ENCODE results near the gene LDLRAP1.

The LDLRAP1 gene

DNA sequence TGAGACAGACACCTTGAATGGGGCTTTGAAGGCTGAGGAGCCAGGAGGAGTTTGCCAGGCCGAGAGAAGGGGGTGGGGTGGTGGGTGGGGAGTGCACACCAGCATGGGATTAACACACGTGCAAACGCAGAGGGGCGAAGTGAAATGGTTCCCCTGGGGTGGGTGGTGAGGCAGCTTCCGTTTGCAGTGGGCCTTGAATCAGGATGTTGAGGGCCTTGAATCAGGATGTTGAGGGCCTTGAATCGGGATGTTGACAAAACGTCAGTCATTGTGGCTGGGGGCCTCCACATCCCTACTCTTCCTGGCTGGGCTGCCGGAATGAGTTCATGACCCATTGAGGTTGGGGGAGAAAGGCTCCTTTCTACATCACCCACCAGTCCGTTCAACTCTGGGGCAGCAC, 16.6 kb downstream of the LDLRAP1 start:
- Mint-ChIP-seq H3K27me3 (no peaks in the 10 kb centered on the region), H3K27ac (no peak overlapping the region)
- no peak for DNase-seq

DNA sequence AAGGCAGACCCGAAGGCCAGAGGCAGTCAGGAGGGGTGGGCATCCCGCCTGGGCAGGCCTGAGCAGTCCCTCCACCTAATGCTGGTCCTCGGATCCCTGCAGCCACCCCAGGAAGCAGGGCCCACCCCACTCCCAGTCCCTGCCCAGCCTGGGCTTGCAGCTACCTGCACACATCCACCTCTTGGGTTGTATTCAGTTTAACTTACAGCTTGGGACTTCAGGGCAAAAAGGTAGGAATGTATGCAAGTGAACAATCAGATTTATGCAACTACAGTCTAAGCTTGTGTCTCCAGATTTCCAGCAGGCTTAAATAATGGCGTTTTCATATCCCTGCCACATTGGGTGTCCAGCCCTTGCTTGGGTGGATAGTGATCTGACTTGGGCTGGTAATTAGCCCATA, 17.4 kb downstream of the LDLRAP1 start:
- no peak for ATAC-seq
- H3K27ac Mint-ChIP-seq, result peak overlapping the region; percentile 26
- no peak overlapping the region for H3K4me3 Mint-ChIP-seq

More for the DNA sequence above, 16.6 kb downstream of the LDLRAP1 start:
- no peak overlapping the region for H3K4me3 Mint-ChIP-seq
- peaks cover 88% of the 10 kb centered on the region for H3K4me1 Mint-ChIP-seq
- H3K36me3 Mint-ChIP-seq (ENCODE audit: low read depth), result no peaks in the 10 kb centered on the region
- H3K9me3 Mint-ChIP-seq, result no peaks in the 10 kb centered on the region
- ATAC-seq, result no peak

DNA sequence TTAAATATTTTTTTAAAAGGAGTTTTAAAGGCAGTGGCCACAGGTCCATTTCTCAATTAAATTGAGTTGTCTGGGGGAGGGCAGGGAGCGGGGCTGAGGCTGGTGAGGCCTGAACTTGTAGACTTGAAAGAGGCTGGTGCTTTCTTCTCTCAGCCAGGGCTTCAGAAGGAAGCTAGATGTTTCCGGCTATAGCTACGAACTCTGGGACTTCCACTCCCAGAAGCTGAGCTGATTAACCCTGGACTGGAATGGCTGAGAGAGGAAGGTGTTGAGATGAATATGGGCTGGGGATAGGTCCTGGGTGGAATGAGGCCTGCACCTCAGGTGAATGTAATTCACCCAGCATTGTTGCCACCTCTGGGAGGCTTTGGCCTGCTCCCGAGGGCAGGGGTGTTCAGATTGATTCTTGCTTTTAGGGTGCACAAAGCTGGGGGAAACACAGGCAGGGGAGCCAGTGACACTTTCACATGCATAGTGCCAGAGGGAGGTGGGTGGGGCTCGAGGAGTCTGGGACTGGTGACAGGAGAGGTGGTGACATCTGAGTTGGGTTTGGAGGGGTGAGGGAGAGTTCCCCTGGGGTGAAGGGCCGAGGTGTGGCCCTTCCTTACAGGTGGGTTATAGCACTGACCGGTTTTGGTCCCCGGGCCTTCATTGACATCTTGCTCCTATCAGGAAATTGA, 18.2 kb downstream of the LDLRAP1 start:
- H3K27ac Mint-ChIP-seq, result peak overlapping the region; percentile 75

More for the DNA sequence above, 17.4 kb downstream of the LDLRAP1 start:
- no peak for DNase-seq
- Mint-ChIP-seq H3K27me3 (no peaks in the 10 kb centered on the region), H3K36me3 (ENCODE audit: low read depth) (no peaks in the 10 kb centered on the region), H3K9me3 (no peaks in the 10 kb centered on the region), H3K4me1 (peaks cover 92% of the 10 kb centered on the region)

DNA sequence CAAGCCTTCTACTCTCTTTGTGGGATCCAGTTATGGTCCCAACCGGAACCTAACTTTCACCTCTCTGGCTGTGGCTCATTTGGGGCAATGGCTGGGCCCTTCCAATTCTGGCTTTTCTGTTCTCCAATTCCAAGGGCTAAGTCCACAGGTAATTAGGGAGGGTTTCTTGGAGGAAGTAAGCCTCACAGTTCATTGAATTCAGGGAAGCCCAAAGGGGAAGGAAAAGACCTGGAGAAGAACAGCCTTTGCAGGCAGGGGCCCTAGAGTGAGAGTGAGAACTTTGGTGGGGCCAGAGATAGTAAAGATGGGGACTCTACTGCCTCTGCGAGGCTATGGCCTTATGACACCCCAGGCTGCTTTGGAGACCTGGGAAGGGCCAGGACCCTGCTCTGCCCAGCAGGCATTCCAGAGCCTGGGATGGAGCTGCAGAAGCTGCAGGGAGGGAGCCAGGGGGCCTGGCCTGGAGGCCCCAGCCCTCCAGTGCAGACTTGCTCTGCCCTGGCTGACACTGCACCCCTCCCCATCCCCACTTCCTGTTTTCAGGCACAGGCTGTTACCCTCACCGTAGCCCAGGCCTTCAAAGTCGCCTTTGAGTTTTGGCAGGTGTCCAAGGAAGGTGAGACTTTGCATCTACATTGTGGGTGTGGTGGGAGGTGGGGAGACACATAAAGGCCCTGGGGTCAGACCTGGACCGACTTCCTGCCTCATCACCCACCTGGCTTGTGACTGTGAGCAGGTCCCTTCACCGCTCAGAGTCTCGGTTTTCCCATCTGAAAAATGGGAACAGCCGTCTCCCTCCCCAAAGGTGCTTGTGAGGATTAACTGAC, 18.9 kb downstream of the LDLRAP1 start:
- Mint-ChIP-seq H3K4me1 (peaks cover 95% of the 10 kb centered on the region), H3K9me3 (no peaks in the 10 kb centered on the region), H3K27ac (peak overlapping the region; percentile 75), H3K36me3 (ENCODE audit: low read depth) (no peaks in the 10 kb centered on the region), H3K4me3 (peak overlapping the region; percentile 71), H3K27me3 (no peaks in the 10 kb centered on the region)
- DNase-seq (peak; percentile 64), ATAC-seq (peak; percentile 56)

More for the DNA sequence above, 18.2 kb downstream of the LDLRAP1 start:
- Mint-ChIP-seq H3K9me3 (no peaks in the 10 kb centered on the region), H3K4me3 (peak overlapping the region; percentile 38), H3K27me3 (no peaks in the 10 kb centered on the region), H3K4me1 (peaks cover 94% of the 10 kb centered on the region), H3K36me3 (ENCODE audit: low read depth) (no peaks in the 10 kb centered on the region)
- DNase-seq (no peak), ATAC-seq (no peak)

DNA sequence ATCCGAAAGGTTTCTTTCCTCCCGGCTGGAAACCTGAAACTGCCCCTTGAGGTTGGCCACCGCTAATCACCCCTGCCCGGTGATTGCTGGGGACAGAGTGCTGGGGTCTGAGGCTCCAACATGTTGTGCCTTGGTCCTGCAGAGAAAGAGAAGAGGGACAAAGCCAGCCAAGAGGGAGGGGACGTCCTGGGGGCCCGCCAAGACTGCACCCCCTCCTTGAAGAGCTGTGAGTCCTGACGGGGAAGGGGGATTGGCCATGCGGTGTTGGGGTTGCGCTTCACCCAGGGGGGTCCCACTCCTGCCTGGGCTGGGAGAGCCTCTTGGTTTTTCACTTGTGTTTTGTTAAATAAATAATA, 19.5 kb downstream of the LDLRAP1 start:
- ATAC-seq (no peak), DNase-seq (no peak)
- peak overlapping the region; percentile 75 for H3K27ac Mint-ChIP-seq
- H3K4me3 Mint-ChIP-seq, result peak overlapping the region; percentile 71
- H3K27me3 Mint-ChIP-seq, result no peaks in the 10 kb centered on the region
- no peaks in the 10 kb centered on the region for H3K9me3 Mint-ChIP-seq
- H3K36me3 Mint-ChIP-seq (ENCODE audit: low read depth), result no peaks in the 10 kb centered on the region
- peaks cover 94% of the 10 kb centered on the region for H3K4me1 Mint-ChIP-seq

DNA sequence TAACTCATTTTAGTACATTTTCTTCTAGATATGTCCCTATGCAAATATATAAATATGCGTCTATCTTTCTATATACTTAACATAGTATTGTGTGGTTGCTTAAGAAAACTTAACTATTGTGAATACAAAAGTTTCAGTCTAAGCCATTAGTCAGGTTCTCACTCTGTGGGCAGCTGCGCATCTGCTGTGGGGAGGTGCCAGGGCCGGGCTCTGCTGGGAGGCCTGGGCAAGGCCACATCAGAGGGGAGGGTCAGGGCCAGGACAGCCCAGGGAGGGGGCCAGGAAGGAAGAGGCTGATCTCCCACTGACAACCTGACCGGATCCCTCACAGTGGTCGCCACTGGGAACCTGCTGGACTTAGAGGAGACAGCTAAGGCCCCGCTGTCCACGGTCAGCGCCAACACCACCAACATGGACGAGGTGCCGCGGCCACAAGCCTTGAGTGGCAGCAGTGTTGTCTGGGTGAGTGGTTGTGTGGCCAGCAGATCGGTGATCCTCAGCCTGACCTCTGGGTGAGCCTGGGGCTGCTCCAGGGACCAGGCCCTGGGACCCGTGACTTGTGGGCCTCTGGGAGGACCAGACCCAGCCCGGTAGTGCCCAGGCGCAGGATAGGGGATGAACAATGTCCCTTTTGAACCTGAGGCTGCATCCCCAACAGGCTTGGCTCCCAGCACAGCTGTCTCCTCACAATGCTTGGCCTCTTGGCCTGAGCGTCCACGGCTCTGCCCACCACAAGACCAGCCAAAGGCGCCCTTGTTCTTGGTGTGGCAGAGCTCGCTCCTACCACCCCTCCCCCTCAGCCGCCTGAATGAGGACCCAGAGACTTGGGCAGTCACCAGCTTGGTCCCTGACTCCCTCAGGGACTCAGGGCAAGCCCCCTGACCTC, 20.2 kb downstream of the LDLRAP1 start:
- Mint-ChIP-seq H3K27ac (peak overlapping the region; percentile 75), H3K36me3 (ENCODE audit: low read depth) (no peaks in the 10 kb centered on the region), H3K4me1 (peaks cover 94% of the 10 kb centered on the region), H3K27me3 (no peaks in the 10 kb centered on the region), H3K9me3 (no peaks in the 10 kb centered on the region), H3K4me3 (peak overlapping the region; percentile 71)
- ATAC-seq (peak; percentile 41), DNase-seq (peak; percentile 50)

DNA sequence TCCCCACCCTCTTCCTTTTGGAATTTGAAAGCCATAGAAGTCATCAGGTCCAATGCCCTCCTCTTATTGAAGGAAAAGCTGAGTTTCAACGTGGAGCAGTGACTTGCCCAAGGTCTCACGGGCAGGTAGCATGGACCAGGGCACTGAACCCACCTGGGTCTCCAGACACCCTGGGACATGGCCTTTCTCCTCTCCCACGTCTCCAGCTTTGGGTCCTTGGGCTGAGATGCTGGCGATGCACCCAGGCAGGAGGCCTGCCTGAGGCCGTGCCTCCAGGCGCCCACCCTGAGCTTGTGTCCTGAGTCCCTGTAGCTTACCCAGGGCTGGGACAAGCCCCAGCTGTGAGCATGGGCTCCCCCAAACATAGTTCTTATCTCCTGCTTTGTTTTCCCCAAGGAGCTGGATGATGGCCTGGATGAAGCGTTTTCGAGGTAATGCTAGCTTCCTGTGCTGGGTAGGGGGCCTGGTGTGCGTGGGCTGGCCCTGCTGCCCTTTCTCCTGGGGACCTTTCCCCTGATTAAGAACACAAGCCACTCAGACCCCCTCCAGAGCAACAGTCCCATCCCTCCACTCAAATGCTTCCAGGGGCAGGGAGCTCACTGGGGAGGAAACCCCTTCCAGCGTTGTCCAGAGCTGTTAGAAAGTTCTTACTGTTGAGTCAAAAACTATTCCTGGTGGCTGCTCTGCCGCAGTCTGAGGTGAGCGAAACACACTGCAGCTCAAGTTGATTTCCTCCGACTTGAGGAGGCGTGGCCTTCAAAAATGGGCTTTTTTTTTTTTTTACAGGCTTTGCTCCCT, 21.6 kb downstream of the LDLRAP1 start:
- peak overlapping the region; percentile 59 for H3K27ac Mint-ChIP-seq
- H3K4me3 Mint-ChIP-seq, result peak overlapping the region; percentile 71
- H3K4me1 Mint-ChIP-seq, result peaks cover 94% of the 10 kb centered on the region
- no peaks in the 10 kb centered on the region for H3K36me3 Mint-ChIP-seq (ENCODE audit: low read depth)
- no peaks in the 10 kb centered on the region for H3K9me3 Mint-ChIP-seq
- no peaks in the 10 kb centered on the region for H3K27me3 Mint-ChIP-seq
- ATAC-seq (peak; percentile 26), DNase-seq (no peak)

DNA sequence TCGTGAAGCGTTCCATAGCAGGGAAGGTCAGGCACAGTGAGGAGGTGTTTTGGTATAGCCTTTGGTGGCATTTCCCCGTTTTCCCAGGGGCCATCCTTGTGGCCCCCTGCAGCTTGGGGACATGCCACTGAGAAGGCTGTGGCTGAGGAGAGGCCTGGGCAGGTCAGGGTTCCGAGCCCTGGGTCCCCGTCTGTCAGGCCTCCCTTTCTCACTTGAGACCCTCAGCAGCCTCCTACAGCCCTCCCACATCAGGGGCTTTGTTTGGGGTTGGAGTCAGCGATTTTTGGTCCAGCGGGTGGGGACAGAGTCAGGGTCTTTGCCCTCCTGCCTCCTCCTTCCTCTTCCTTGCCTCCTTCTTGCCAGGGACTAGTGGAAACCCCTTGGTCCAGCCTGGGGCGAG, 22.2 kb downstream of the LDLRAP1 start:
- H3K36me3 Mint-ChIP-seq (ENCODE audit: low read depth), result no peaks in the 10 kb centered on the region
- peaks cover 90% of the 10 kb centered on the region for H3K4me1 Mint-ChIP-seq
- H3K27ac Mint-ChIP-seq, result peak overlapping the region; percentile 59
- H3K4me3 Mint-ChIP-seq, result peak overlapping the region; percentile 71
- H3K27me3 Mint-ChIP-seq, result no peaks in the 10 kb centered on the region
- DNase-seq (no peak), ATAC-seq (no peak)
- no peaks in the 10 kb centered on the region for H3K9me3 Mint-ChIP-seq

DNA sequence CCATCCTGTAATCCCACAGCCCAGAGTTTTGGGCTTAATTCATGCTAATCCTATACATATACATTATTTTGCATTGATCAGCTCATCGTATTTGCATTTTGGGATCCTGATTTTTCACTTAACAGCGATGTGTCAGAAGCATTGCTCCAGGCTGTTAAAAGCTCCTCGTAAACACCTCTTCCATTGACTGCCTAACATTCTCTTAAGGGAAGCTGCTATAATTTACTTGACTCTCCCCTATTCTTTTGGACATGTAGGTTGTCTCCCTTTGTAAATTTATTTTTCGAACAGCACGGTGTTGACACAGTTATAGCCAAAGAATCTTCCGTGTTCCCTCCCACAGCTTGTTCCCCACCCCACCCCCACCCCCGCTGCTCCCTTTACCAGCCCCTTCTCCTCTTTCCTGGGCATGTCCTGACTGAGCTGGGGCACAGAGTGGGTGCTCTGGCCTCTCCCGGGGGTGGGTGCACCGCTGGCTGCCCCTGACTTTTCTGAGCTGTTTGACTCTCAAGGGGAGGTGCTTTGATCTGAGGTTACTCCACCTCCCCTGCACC, 22.8 kb downstream of the LDLRAP1 start:
- H3K4me1 Mint-ChIP-seq, result peaks cover 88% of the 10 kb centered on the region
- no peaks in the 10 kb centered on the region for H3K36me3 Mint-ChIP-seq (ENCODE audit: low read depth)
- ATAC-seq (no peak), DNase-seq (no peak)
- H3K4me3 Mint-ChIP-seq, result peak overlapping the region; percentile 42
- no peaks in the 10 kb centered on the region for H3K9me3 Mint-ChIP-seq
- peak overlapping the region; percentile 57 for H3K27ac Mint-ChIP-seq
- H3K27me3 Mint-ChIP-seq, result no peaks in the 10 kb centered on the region

DNA sequence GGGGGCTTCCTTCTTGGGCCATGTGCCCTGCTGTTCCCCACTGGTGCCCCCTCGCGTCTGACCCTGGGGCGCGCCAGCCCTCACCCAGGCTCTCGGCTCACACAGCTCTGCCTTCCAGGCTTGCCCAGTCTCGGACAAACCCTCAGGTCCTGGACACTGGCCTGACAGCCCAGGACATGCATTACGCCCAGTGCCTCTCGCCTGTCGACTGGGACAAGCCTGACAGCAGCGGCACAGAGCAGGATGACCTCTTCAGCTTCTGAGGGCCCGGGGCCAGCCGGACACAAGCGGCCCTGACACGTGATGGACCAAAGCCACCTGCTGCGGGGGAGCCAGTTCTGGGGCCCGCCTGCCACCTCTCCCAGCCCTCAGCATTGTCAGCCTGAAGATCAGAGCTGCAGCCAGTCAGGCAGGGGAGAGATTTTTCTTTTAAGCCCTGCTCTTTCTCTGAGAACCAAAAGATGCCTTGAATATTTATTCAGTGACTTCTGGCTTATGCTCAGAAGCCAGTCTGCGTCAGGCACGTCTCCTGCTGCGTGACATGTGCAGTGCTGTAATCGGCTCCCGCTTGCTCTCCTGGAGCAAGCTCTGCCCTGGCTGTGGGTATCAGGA, 23.4 kb downstream of the LDLRAP1 start:
- peak; percentile 26 for ATAC-seq
- H3K36me3 Mint-ChIP-seq (ENCODE audit: low read depth), result no peaks in the 10 kb centered on the region

DNA sequence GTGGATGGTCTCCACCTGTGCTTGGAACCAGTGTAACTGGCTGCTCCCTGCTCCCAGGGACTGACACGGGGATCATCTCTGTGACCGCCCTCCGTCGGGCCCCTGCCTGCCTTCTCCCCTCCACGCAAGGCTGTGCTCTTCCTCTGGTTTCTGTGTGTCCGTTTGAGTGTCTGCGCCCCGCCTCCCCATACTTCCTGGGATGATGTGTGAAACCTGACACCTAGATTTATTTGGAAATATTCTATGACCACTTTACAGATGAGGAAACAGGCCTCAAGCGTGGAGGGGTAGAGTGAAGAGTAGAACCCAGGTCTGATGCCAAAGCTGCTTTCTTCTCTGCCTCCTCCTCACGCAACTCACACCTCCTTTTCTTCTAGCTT, 24.3 kb downstream of the LDLRAP1 start:
- H3K4me1 Mint-ChIP-seq, result peaks cover 82% of the 10 kb centered on the region
- H3K27ac Mint-ChIP-seq, result no peak overlapping the region
- DNase-seq, result no peak
- H3K36me3 Mint-ChIP-seq (ENCODE audit: low read depth), result no peaks in the 10 kb centered on the region
- no peak overlapping the region for H3K4me3 Mint-ChIP-seq
- no peaks in the 10 kb centered on the region for H3K9me3 Mint-ChIP-seq
- H3K27me3 Mint-ChIP-seq, result no peaks in the 10 kb centered on the region
- no peak for ATAC-seq

More for the DNA sequence above, 23.4 kb downstream of the LDLRAP1 start:
- Mint-ChIP-seq H3K4me3 (peak overlapping the region; percentile 42), H3K27ac (peak overlapping the region; percentile 57), H3K27me3 (no peaks in the 10 kb centered on the region), H3K9me3 (no peaks in the 10 kb centered on the region), H3K4me1 (peaks cover 84% of the 10 kb centered on the region)
- peak; percentile 64 for DNase-seq

DNA sequence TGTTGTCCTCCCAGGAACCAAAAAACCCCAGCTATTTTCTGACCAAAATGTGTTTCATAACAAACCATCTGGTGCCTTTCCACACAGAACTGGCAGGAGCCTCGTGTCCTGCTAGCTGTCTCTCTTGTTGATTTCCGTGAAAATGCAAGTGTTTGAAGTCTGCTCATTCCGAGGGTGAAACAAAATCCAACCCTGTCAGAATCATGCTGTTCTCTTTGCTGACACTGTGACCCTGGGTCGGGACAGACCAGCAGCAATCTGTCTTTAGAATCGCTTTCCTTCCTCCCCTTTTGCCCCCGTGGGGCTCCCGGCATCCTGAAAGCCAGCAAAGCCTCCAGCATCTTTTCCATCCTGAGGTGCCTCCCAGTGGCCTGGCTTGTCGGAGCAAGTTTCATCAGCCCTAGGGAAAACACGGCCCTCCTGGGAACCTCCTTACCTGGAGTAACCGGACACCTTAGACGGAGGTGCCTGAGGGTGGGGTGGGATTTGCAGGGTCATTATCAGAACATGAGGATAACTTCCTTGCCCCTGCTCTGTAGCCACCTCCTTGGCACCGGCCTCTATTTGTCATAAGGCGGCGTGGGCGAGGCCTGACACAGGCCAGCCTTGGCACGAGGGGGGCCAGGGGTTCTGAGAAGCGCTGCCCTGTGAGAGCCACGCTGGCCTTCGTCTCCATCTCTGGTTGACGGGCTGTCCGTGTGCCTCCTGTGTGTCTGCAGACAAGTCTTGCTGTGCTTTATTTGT, 24.9 kb downstream of the LDLRAP1 start:
- no peak overlapping the region for H3K4me3 Mint-ChIP-seq
- no peaks in the 10 kb centered on the region for H3K27me3 Mint-ChIP-seq
- H3K4me1 Mint-ChIP-seq, result peaks cover 82% of the 10 kb centered on the region
- no peak for ATAC-seq
- H3K27ac Mint-ChIP-seq, result peak overlapping the region; percentile 49
- H3K36me3 Mint-ChIP-seq (ENCODE audit: low read depth), result no peaks in the 10 kb centered on the region
- H3K9me3 Mint-ChIP-seq, result no peaks in the 10 kb centered on the region
- no peak for DNase-seq

Measured in activated naive CD8-positive, alpha-beta T cell treated with anti-CD3 and anti-CD28 coated beads, Interleukin-2, amount 50 U/mL, for 24 hours (primary cell).